GM18951 (cell line): Measurements from ENCODE around the gene TRAP1.

Experiments
- POLR2A ChIP-seq: IDR thresholded peaks from 4 replicates; pipeline ENCODE4 v1.6.1; 2011; ENCODE audit warnings: mild to moderate bottlenecking; ENCODE audit not compliant: insufficient read length, insufficient read depth; ENCODE audit errors: extremely low read depth
- in situ Hi-C: fragments of 300-500 bp; cut with MboI; formaldehyde crosslinking; loops from one replicate; pipeline ENCODE4 v1.12.0; 2022; ENCODE audit warnings: low sequenced_read_pairs, mixed read lengths, inconsistent platforms; ENCODE audit not compliant: unreplicated experiment

Gene TRAP1

GRCh38 chr16:3745751-3746355, 28.5 kb upstream of the TRAP1 start:
- in situ Hi-C loops, result no loop called here
- TF ChIP-seq POLR2A, result no peak

- TF ChIP-seq POLR2A, result no peak
- in situ Hi-C loops, result no loop called here
Observed at GRCh38 chr16:3744018-3744417, 26.7 kb upstream of the TRAP1 start.

GRCh38 chr16:3740934-3741333, 23.6 kb upstream of the TRAP1 start:
- no peak for TF ChIP-seq POLR2A
- in situ Hi-C loops, result no loop called here

- TF ChIP-seq POLR2A, result no peak
- in situ Hi-C loops, result no loop called here
Observed at GRCh38 chr16:3740186-3740585, 22.9 kb upstream of the TRAP1 start.

- in situ Hi-C loops, result no loop called here
- TF ChIP-seq POLR2A, result no peak
Observed at GRCh38 chr16:3739636-3740035, 22.3 kb upstream of the TRAP1 start.

- no peak for TF ChIP-seq POLR2A
- in situ Hi-C loops, result no loop called here
Observed at GRCh38 chr16:3738541-3738940, 21.2 kb upstream of the TRAP1 start.

GRCh38 chr16:3738128-3738527, 20.8 kb upstream of the TRAP1 start:
- TF ChIP-seq POLR2A, result no peak
- in situ Hi-C loops, result no loop called here

GRCh38 chr16:3737181-3737580, 19.9 kb upstream of the TRAP1 start:
- in situ Hi-C loops, result no loop called here
- TF ChIP-seq POLR2A, result no peak

GRCh38 chr16:3736116-3736515, 18.8 kb upstream of the TRAP1 start:
- no peak for TF ChIP-seq POLR2A
- in situ Hi-C loops, result no loop called here

GRCh38 chr16:3735541-3735940, 18.2 kb upstream of the TRAP1 start:
- TF ChIP-seq POLR2A, result no peak
- in situ Hi-C loops, result no loop called here

- TF ChIP-seq POLR2A, result no peak
- in situ Hi-C loops, result no loop called here
Observed at GRCh38 chr16:3734758-3735221, 17.5 kb upstream of the TRAP1 start.

- in situ Hi-C loops, result no loop called here
- TF ChIP-seq POLR2A, result no peak
Observed at GRCh38 chr16:3734084-3734757, 16.9 kb upstream of the TRAP1 start.

GRCh38 chr16:3732171-3732570, 14.8 kb upstream of the TRAP1 start:
- in situ Hi-C loops, result no loop called here
- TF ChIP-seq POLR2A, result no peak
